ENCODE data around the gene TRPV2. TPM values are rescaled to one million over a fixed set of nuclear protein-coding genes. Genes with fewer than 3 reads are reported as not detected.
A peak's percentile ranks its signal among the peaks of the same experiment; 100 is the strongest.

The TRPV2 gene
- total and polyA plus RNA-seq, 9 of the 15 experiments (the other 6 are each of a cell fraction or from before 2014, with no cell fraction given), result 10.0 to 97.5 (median 30.3) TPM

GRCh38 chr17:16415031-16415924 lies at the start of gene TRPV2 (continued):
- TF ChIP-seq TAF1 (IDR thresholded peaks at IDR 0.05; ENCODE audit: control insufficient read depth, extremely low read depth, insufficient read depth, low read length, severe bottlenecking) (peak; percentile 60), TFAP4 (CRISPR knock-in tag; IDR thresholded peaks at IDR 0.05; ENCODE audit: borderline replicate concordance) (0 out of 2 replicates have a peak, but pooled peaks have one; percentile 38), SRF (CRISPR knock-in tag; IDR thresholded peaks at IDR 0.05) (0 out of 4 replicates have a peak, but pooled peaks of 1 of the 2 experiments have one; percentile 10), HMBOX1 (IDR thresholded peaks at IDR 0.05) (no peak), POLR2B (IDR thresholded peaks at IDR 0.05; ENCODE audit: low read depth, partially characterized antibody) (peak; percentile 62), FIP1L1 (IDR thresholded peaks at IDR 0.05; ENCODE audit: low read depth, low read length, poor library complexity, severe bottlenecking) (no peak), TBP (optimal IDR thresholded peaks at IDR 0.05; ENCODE audit: low read depth, low read length) (peak; percentile 16), CBFA2T3 (IDR thresholded peaks at IDR 0.05) (peak; percentile 41; the same call in 1 of the 2 replicates), CEBPG (CRISPR knock-in tag; IDR thresholded peaks at IDR 0.05) (no peak), CEBPG (tag; conservative IDR thresholded peaks at IDR 0.05 in 1 of 2, IDR thresholded peaks at IDR 0.05 in 1 of 2) (no peak), MEIS2 (IDR thresholded peaks at IDR 0.05; ENCODE audit: partially characterized antibody) (peak; percentile 23), SUPT5H (IDR thresholded peaks at IDR 0.05) (peak; percentile 75), CXXC5 (CRISPR knock-in tag; IDR thresholded peaks at IDR 0.05) (peak; percentile 19; the same call in 1 of the 2 replicates), RBFOX2 (IDR thresholded peaks at IDR 0.05; ENCODE audit: low read depth, low read length) (peak; percentile 73), ETS1 (conservative IDR thresholded peaks at IDR 0.05; ENCODE audit: control insufficient read depth, low read depth, low read length) (0 out of 2 replicates have a peak, but pooled peaks have one; percentile 34), RB1 (IDR thresholded peaks at IDR 0.05; ENCODE audit: low read depth) (peak; percentile 54; the same call in 1 of the 2 replicates), POLR2A (conservative IDR thresholded peaks at IDR 0.05) (peak; percentile 82), ZBTB7A (IDR thresholded peaks at IDR 0.05; ENCODE audit: borderline replicate concordance, control insufficient read depth, low read depth, low read length) (peak; percentile 83; the same call in 1 of the 2 replicates), VEZF1 (CRISPR knock-in tag; IDR thresholded peaks at IDR 0.05) (peak; percentile 6; the same call in 1 of the 2 replicates), JUND (IDR thresholded peaks at IDR 0.05; ENCODE audit: borderline replicate concordance, low read depth, low read length) (no peak), JUND (tag; IDR thresholded peaks at IDR 0.05; ENCODE audit: borderline replicate concordance, low read depth, low read length) (no peak; the same call in 2 of the 3 replicates), ERF (CRISPR knock-in tag; IDR thresholded peaks at IDR 0.05) (no peak), CTBP1 (IDR thresholded peaks at IDR 0.05; ENCODE audit: borderline replicate concordance) (0 out of 2 replicates have a peak, but pooled peaks have one; percentile 26)
